ENCODE results near the gene APP.
A peak's percentile ranks its signal among the peaks of the same experiment; 100 is the strongest.

APP gene

GRCh38 chr21:25979845-25980616 lies 190.5 kb downstream of the APP start:
- in situ Hi-C loops (cut with HindIII; ENCODE audit: low pct_unique_long_range_greater_than_20kb, low sequenced_read_pairs) = no loop called here
- no peak for DNase-seq (ENCODE audit: low read depth in 1 of 2, low spot score in 1 of 2)
- TF ChIP-seq JUND (IDR thresholded peaks at IDR 0.05; ENCODE audit: low read depth) = no peak

- no peak for DNase-seq (ENCODE audit: low read depth in 1 of 2, low spot score in 1 of 2)
- in situ Hi-C loops (cut with HindIII; ENCODE audit: low pct_unique_long_range_greater_than_20kb, low sequenced_read_pairs) = no loop called here
- TF ChIP-seq JUND (IDR thresholded peaks at IDR 0.05; ENCODE audit: low read depth) = no peak
These were observed 193.4 kb downstream of the APP start for GRCh38 chr21:25977068-25977611.

GRCh38 chr21:25974964-25975363 lies 195.6 kb downstream of the APP start:
- TF ChIP-seq JUND (IDR thresholded peaks at IDR 0.05; ENCODE audit: low read depth) = no peak
- in situ Hi-C loops (cut with HindIII; ENCODE audit: low pct_unique_long_range_greater_than_20kb, low sequenced_read_pairs) = no loop called here
- no peak for DNase-seq (ENCODE audit: low read depth in 1 of 2, low spot score in 1 of 2)

- in situ Hi-C loops (cut with HindIII; ENCODE audit: low pct_unique_long_range_greater_than_20kb, low sequenced_read_pairs) = no loop called here
- no peak for DNase-seq (ENCODE audit: low read depth in 1 of 2, low spot score in 1 of 2)
- no peak for TF ChIP-seq JUND (IDR thresholded peaks at IDR 0.05; ENCODE audit: low read depth)
These were observed 200.2 kb downstream of the APP start for GRCh38 chr21:25970254-25970930.

GRCh38 chr21:25967901-25968438 lies 202.6 kb downstream of the APP start:
- TF ChIP-seq JUND (IDR thresholded peaks at IDR 0.05; ENCODE audit: low read depth) = no peak
- in situ Hi-C loops (cut with HindIII; ENCODE audit: low pct_unique_long_range_greater_than_20kb, low sequenced_read_pairs) = no loop called here
- DNase-seq (ENCODE audit: low read depth in 1 of 2, low spot score in 1 of 2) = no peak

GRCh38 chr21:25967181-25967900 lies 203.2 kb downstream of the APP start:
- no peak for DNase-seq (ENCODE audit: low read depth in 1 of 2, low spot score in 1 of 2)
- TF ChIP-seq JUND (IDR thresholded peaks at IDR 0.05; ENCODE audit: low read depth) = no peak
- in situ Hi-C loops (cut with HindIII; ENCODE audit: low pct_unique_long_range_greater_than_20kb, low sequenced_read_pairs) = no loop called here

GRCh38 chr21:25965951-25966707 lies 204.4 kb downstream of the APP start:
- in situ Hi-C loops (cut with HindIII; ENCODE audit: low pct_unique_long_range_greater_than_20kb, low sequenced_read_pairs) = no loop called here
- TF ChIP-seq JUND (IDR thresholded peaks at IDR 0.05; ENCODE audit: low read depth) = no peak
- DNase-seq (ENCODE audit: low read depth in 1 of 2, low spot score in 1 of 2) = peak in 1 of 2 experiments; percentile 5

- no peak for DNase-seq (ENCODE audit: low read depth in 1 of 2, low spot score in 1 of 2)
- in situ Hi-C loops (cut with HindIII; ENCODE audit: low pct_unique_long_range_greater_than_20kb, low sequenced_read_pairs) = no loop called here
- no peak for TF ChIP-seq JUND (IDR thresholded peaks at IDR 0.05; ENCODE audit: low read depth)
These were observed 205.6 kb downstream of the APP start for GRCh38 chr21:25964926-25965325.

GRCh38 chr21:25964015-25964414 lies 206.6 kb downstream of the APP start:
- in situ Hi-C loops (cut with HindIII; ENCODE audit: low pct_unique_long_range_greater_than_20kb, low sequenced_read_pairs) = no loop called here
- no peak for TF ChIP-seq JUND (IDR thresholded peaks at IDR 0.05; ENCODE audit: low read depth)
- DNase-seq (ENCODE audit: low read depth in 1 of 2, low spot score in 1 of 2) = no peak

GRCh38 chr21:25963181-25963580 lies 207.4 kb downstream of the APP start:
- peak in 1 of 2 experiments; percentile 29 for DNase-seq (ENCODE audit: low read depth in 1 of 2, low spot score in 1 of 2)
- no peak for TF ChIP-seq JUND (IDR thresholded peaks at IDR 0.05; ENCODE audit: low read depth)
- in situ Hi-C loops (cut with HindIII; ENCODE audit: low pct_unique_long_range_greater_than_20kb, low sequenced_read_pairs) = no loop called here

- in situ Hi-C loops (cut with HindIII; ENCODE audit: low pct_unique_long_range_greater_than_20kb, low sequenced_read_pairs) = no loop called here
- no peak for TF ChIP-seq JUND (IDR thresholded peaks at IDR 0.05; ENCODE audit: low read depth)
- DNase-seq (ENCODE audit: low read depth in 1 of 2, low spot score in 1 of 2) = no peak
These were observed 209.5 kb downstream of the APP start for GRCh38 chr21:25961042-25961441.

GRCh38 chr21:25960402-25960801 lies 210.2 kb downstream of the APP start:
- DNase-seq (ENCODE audit: low read depth in 1 of 2, low spot score in 1 of 2) = no peak
- in situ Hi-C loops (cut with HindIII; ENCODE audit: low pct_unique_long_range_greater_than_20kb, low sequenced_read_pairs) = no loop called here
- no peak for TF ChIP-seq JUND (IDR thresholded peaks at IDR 0.05; ENCODE audit: low read depth)

Data from T47D (cell line).